ENCODE data around the gene SERPINA9.
A peak's percentile ranks its signal among the peaks of the same experiment; 100 is the strongest.
"Not testable (repeated sequence)": the region's sequence is repeated elsewhere in the genome, so short reads cannot be mapped to it uniquely, and the experiment has no call there.

SERPINA9 gene

DNA sequence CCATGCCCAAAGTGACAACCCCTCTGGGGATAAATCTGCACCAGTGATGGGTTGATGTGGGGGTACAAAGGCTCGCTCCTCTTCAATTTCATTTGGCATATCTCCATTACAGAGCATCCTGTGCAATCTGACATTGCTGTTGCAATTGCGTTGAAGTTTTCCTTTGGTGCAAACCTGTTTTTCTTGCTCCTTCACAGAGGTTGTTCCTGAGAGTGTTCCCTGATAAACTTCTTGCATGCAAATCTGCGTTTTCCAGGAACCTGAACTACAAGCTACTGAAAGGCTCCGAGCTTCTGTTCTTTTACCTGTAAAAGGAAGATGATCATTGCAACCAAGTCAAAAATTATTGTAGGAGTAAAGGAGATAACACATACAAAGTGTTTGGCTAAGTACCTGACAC is 49.5 kb downstream of the SERPINA9 start:
- no peak for DNase-seq (ENCODE audit: low spot score)

DNA sequence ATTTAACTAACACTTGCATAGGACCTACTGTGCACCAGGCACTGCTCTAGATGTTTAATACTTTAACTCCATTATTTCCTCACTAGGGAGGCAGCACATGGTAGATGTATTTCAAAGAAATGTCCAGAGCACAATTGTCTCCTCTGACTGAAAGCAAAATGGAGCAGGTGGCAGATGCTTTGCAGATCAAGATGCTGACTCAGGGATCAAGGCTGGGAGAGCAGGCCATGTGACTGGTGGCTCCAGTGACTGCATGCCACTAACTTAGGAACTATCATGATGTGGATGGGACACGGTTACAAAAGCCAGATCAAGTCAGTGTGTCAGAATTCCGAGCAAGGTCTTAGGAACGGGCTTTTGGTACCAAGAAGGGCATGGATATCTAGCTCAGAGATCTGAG is 51.6 kb downstream of the SERPINA9 start:
- DNase-seq (ENCODE audit: low spot score), result no peak

DNA sequence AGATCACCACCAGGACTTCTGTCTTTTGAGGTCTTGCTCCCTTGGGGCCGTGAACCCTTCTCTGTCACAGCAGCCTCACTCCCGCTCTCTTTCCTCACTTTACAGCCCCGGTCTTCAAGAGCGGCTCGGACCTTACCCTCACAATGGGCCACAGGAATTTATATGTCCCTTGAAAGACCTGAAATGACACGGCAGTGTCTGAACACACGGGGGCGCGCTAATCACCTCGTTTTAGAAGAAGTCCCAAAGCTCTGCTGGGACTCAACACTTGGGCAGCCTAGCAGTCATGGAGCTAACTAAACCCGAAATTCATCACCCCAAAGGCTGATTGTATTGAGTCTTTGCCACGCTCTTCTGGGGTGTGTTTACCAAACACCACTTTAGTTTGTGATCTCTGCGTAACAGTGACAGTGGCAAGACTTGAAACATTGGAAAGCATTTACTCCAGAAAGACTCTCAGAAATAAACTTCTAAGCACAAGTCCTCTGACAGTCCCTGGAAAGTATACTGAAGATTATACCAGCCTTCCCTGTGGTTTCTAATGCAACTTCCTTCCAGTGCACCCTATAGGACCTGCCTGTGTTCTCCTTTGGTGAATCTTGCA is 52.4 kb downstream of the SERPINA9 start:
- DNase-seq (ENCODE audit: low spot score), result peak; percentile 76

DNA sequence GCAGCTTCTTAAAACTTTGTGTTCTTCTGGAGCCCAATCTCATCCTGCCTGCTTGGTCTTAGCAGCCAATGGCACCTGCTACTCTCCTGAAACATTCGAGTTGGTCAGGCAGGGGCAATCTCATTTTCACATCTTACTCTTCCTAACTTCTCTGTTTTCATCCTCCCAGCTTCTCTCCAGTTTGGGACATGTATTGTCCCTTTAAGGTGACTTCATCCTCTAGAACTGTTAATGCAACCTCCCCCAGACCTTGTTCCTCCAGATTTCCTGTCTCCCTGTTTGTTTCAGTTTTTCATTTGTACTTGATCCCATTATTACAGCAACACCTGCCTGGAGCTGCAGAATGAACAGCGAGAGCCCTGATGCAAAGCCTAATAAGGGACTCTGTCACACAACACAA is 54.7 kb downstream of the SERPINA9 start:
- no peak for DNase-seq (ENCODE audit: low spot score)

DNA sequence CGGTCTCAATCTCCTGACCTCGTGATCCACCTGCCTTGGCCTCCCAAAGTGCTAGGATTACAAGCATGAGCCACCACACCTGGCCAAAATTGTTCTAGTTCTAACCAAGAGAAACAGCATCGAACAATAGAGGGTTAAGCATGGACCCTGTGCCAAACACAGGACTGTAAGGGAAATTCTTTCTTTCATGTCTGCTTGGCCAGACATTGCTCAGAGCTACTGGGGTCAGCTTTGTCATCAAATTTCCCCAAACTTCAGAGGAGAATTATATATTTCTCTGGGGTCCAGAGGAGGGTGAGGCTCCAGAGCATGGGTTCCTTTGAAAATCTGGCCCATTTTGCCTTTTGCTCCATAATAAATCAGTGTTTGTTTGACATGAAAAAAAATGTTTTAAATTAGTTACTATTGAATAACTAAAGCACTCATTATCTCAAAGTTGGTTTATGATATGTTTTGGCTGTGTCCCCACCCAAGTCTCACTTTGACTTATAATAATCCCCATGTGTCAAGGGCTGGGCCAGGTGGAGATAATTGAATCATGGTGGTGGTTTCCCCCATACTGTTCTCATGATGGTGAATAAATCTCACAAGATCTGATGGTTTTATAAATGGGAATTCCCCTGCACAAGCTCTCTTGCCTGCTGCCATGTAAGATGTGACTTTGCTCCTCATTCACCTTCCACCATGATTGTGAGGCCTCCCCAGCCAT is 58.3 kb downstream of the SERPINA9 start:
- DNase-seq (ENCODE audit: low spot score), result not testable (repeated sequence)

Measured in AG08395 (cell line).